ENCODE results near the gene CDC20B. TPM values are rescaled to one million over a fixed set of nuclear protein-coding genes. Genes with fewer than 3 reads are reported as not detected.

CDC20B gene
- total RNA-seq, 4 donors from 2014 or later = not detected

GRCh38 chr5:55063220-55063863 is 109.6 kb downstream of the CDC20B start:
- Histone ChIP-seq H3K27me3 (no peaks in the 10 kb centered on the region), H3K27ac (no peak overlapping the region), H3K4me3 (no peak overlapping the region), H3K36me3 (no peaks in the 10 kb centered on the region), H3K4me1 (no peaks in the 10 kb centered on the region), H3K9me3 (no peaks in the 10 kb centered on the region)
- 46 to 47% methylated on average over 3 to 5 of the region's 5 CpGs for WGBS, 2 donors (ENCODE audit: low coverage in 1 of 2)
- TF ChIP-seq POLR2A (IDR thresholded peaks at IDR 0.05) (no peak), POLR2AphosphoS5 (IDR thresholded peaks at IDR 0.05) (no peak)
- ATAC-seq = no peak

Small RNA genes within 50 kb of the gene (small RNA-seq; reads per million reads assigned to genes)
- gene MIR449A (0 to 0.38 (median 0.04) reads per million in 4 donors), gene MIR449B (0 reads per million in 4 donors), gene MIR449C (0 to 0.27 (median 0) reads per million in 4 donors)

Other genes with a start within 250 kb of the CDC20B start
- gene ESM1, start 187.6 kb downstream of the CDC20B start, total RNA-seq = under 1 TPM in 1 of 4 donors, not detected in 3; 0.13 TPM
- gene GZMK, start 148.9 kb downstream of the CDC20B start, total RNA-seq = 1 to 10 TPM in 2 of 4 donors, under 1 TPM in 1, not detected in 1; 0.19 to 2.6 (median 1.8) TPM
- 1 to 10 TPM in 1 of 4 donors, not detected in 3; 3.5 TPM for gene GZMA, start 70.5 kb downstream of the CDC20B start, total RNA-seq
- 10 to 100 TPM in 3 of 4 donors, 1 to 10 TPM in 1; 9.2 to 32.7 (median 11.5) TPM for gene GPX8, start 13.0 kb downstream of the CDC20B start, total RNA-seq
- gene MCIDAS, start 54.1 kb upstream of the CDC20B start, total RNA-seq = not detected
- gene CCNO, start 60.4 kb upstream of the CDC20B start, total RNA-seq = not detected
- gene DHX29, start 134.5 kb upstream of the CDC20B start, total RNA-seq = 10 to 100 TPM; 31.8 to 43.3 (median 35.9) TPM
- gene MTREX, start 134.8 kb upstream of the CDC20B start, total RNA-seq = 10 to 100 TPM; 55.7 to 93.2 (median 61.5) TPM